KMS-11 (cell line): ENCODE measurements around the gene CDH13.

Experiments used
- H2AFZ ChIP-seq: fragments of 200-600 bp; sonication (generic); 2 replicates; pipeline ENCODE4 v1.6.1; 2016; ENCODE audit warnings: antibody characterized with exemption, mixed run types, low read depth
- H3K27ac ChIP-seq: fragments of 200-600 bp; sonication (generic); 2 replicates; pipeline ENCODE4 v1.6.1; 2016; ENCODE audit warnings: mild to moderate bottlenecking, mixed run types
- H3K27me3 ChIP-seq: fragments of 200-600 bp; sonication (generic); 2 replicates; pipeline ENCODE4 v1.6.1; 2017; ENCODE audit warnings: mild to moderate bottlenecking, low read depth, mixed run types, moderate library complexity; ENCODE audit not compliant: insufficient read depth
- H3K36me3 ChIP-seq: fragments of 200-600 bp; sonication (generic); 2 replicates; pipeline ENCODE4 v1.6.1; 2017; ENCODE audit warnings: mild to moderate bottlenecking, mixed run types; ENCODE audit not compliant: insufficient read depth
- H3K4me1 ChIP-seq: fragments of 200-600 bp; sonication (generic); 2 replicates; pipeline ENCODE4 v1.6.1; 2016; ENCODE audit warnings: mild to moderate bottlenecking, low read depth, mixed run types; ENCODE audit not compliant: poor library complexity, severe bottlenecking
- H3K4me2 ChIP-seq: fragments of 200-600 bp; sonication (generic); 2 replicates; pipeline ENCODE4 v1.7.0; 2016; ENCODE audit warnings: mild to moderate bottlenecking, mixed run types
- H3K4me3 ChIP-seq: fragments of 200-600 bp; sonication (generic); IDR thresholded peaks from 2 replicates; pipeline ENCODE4 v1.6.1; 2017; ENCODE audit warnings: low read depth, low read length, mixed read lengths; ENCODE audit not compliant: insufficient read depth
- H3K79me2 ChIP-seq: fragments of 200-600 bp; sonication (generic); 2 replicates; pipeline ENCODE4 v1.6.1; 2016; ENCODE audit warnings: low read depth, mixed run types; ENCODE audit not compliant: insufficient read depth
- H3K9ac ChIP-seq: fragments of 200-600 bp; sonication (generic); 2 replicates; pipeline ENCODE4 v1.6.1; 2016; ENCODE audit warnings: mild to moderate bottlenecking, mixed run types
- H4K20me1 ChIP-seq: fragments of 200-600 bp; sonication (generic); 2 replicates; pipeline ENCODE4 v1.6.1; 2016; ENCODE audit warnings: mild to moderate bottlenecking, mixed run types; ENCODE audit not compliant: insufficient read depth
- TF ChIP-seq, protein P1 (sequence below): fragments of 200-600 bp; sonication (generic); conservative IDR thresholded peaks from 2 replicates; pipeline ENCODE4 v1.6.1; 2017; ENCODE audit warnings: low read depth, mild to moderate bottlenecking, antibody characterized with exemption, low read length, moderate library complexity, mixed read lengths

The CDH13 gene

DNA sequence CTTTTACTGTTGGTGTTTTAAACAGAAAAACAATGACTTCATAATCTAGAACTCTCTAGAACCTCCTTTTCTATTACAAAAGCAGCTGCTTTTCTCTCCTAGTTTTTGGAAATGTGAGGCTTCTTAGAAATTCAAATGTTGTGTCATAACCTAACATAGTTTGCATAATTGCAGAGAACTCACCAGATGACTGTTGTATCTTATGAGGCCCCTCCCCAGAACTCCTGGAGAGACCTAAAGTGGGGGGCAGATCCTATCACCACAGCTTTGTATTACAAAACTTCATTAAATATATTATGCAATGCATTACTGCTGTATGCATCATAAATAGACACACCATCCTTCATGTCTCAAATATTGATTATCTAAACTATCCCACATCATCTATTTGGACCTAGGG lies 642.3 kb downstream of the CDH13 start:
- TF ChIP-seq, protein P1, sequence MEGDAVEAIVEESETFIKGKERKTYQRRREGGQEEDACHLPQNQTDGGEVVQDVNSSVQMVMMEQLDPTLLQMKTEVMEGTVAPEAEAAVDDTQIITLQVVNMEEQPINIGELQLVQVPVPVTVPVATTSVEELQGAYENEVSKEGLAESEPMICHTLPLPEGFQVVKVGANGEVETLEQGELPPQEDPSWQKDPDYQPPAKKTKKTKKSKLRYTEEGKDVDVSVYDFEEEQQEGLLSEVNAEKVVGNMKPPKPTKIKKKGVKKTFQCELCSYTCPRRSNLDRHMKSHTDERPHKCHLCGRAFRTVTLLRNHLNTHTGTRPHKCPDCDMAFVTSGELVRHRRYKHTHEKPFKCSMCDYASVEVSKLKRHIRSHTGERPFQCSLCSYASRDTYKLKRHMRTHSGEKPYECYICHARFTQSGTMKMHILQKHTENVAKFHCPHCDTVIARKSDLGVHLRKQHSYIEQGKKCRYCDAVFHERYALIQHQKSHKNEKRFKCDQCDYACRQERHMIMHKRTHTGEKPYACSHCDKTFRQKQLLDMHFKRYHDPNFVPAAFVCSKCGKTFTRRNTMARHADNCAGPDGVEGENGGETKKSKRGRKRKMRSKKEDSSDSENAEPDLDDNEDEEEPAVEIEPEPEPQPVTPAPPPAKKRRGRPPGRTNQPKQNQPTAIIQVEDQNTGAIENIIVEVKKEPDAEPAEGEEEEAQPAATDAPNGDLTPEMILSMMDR: no peak
- Histone ChIP-seq H3K4me1 (no peaks in the 10 kb centered on the region), H3K27me3 (no peaks in the 10 kb centered on the region), H3K4me3 (no peak overlapping the region), H3K9ac (no peak overlapping the region), H3K36me3 (no peaks in the 10 kb centered on the region), H4K20me1 (no peaks in the 10 kb centered on the region), H3K4me2 (no peak overlapping the region), H3K79me2 (no peaks in the 10 kb centered on the region), H3K27ac (no peak overlapping the region), H2AFZ (no peak overlapping the region)

DNA sequence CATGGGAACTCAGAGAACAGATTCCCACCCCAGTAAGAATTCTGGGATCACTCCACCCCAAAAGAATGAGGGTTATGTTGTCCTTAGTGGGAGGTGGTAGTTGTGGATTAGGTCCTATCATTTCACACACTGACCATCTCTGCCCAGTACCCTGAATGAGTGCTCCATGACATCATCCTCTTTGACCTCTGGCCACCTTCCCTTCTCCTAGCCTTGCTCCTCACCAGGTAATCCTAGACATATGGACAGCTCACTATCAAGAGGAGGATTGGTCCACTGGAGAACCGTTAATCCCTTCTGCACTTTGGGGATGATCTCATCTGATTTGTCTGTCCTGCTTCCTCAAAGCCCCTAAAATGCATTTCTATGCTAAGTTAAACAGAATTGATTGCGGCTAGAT lies 642.8 kb downstream of the CDH13 start:
- Histone ChIP-seq H4K20me1 (no peaks in the 10 kb centered on the region), H3K27ac (no peak overlapping the region), H3K79me2 (no peaks in the 10 kb centered on the region), H3K4me1 (no peaks in the 10 kb centered on the region), H3K27me3 (no peaks in the 10 kb centered on the region), H3K4me2 (no peak overlapping the region), H3K9ac (no peak overlapping the region), H3K4me3 (no peak overlapping the region), H2AFZ (no peak overlapping the region), H3K36me3 (no peaks in the 10 kb centered on the region)
- TF ChIP-seq, protein P1: no peak

DNA sequence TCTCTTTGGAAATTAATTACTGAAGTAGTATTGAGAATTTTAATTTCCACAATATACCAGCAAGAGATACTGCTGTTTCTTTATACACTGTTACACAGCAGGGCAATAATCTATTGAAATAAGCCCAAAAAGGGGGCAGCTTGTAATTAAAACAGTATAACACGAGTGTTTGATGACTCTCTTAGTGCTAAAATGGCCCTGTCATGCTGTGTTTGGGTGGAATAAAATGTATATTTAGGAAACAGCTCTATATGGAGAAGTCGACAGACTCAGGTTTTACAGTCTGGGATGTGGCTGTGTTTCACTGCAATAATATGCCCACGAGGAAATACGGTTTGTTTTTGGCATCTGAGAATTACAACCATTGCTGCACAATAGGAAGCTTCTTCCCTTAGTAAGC lies 643.3 kb downstream of the CDH13 start:
- Histone ChIP-seq H3K27me3 (no peaks in the 10 kb centered on the region), H3K27ac (no peak overlapping the region), H3K4me1 (no peaks in the 10 kb centered on the region), H4K20me1 (no peaks in the 10 kb centered on the region), H2AFZ (no peak overlapping the region), H3K4me2 (no peak overlapping the region), H3K4me3 (no peak overlapping the region), H3K9ac (no peak overlapping the region), H3K79me2 (no peaks in the 10 kb centered on the region), H3K36me3 (no peaks in the 10 kb centered on the region)
- TF ChIP-seq, protein P1: no peak

DNA sequence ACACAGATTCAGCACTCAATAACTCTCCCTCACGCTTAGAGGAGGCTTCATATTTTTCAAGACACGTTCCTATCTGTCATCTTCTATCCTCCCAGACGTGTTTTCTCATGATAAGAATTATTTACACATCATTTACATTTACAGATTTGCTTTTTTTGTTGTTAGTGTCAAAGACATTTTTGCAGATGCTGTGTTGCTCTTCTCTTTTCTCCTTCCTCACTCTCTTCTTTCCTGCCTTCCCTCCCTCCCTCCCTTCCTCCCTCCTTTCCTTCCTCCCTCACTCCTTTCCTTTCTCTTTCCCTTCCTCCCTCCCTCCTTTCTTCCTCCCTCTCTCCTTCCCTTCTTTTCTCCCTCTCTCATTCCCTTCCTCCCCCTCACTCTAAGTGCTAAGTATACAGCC lies 643.9 kb downstream of the CDH13 start:
- H2AFZ ChIP-seq: no peak overlapping the region
- H3K9ac ChIP-seq: no peak overlapping the region
- TF ChIP-seq, protein P1: no peak
- no peaks in the 10 kb centered on the region for H3K27me3 ChIP-seq
- H4K20me1 ChIP-seq: no peaks in the 10 kb centered on the region
- no peak overlapping the region for H3K4me2 ChIP-seq
- H3K27ac ChIP-seq: no peak overlapping the region
- no peaks in the 10 kb centered on the region for H3K4me1 ChIP-seq
- no peak overlapping the region for H3K4me3 ChIP-seq
- no peaks in the 10 kb centered on the region for H3K36me3 ChIP-seq
- no peaks in the 10 kb centered on the region for H3K79me2 ChIP-seq

DNA sequence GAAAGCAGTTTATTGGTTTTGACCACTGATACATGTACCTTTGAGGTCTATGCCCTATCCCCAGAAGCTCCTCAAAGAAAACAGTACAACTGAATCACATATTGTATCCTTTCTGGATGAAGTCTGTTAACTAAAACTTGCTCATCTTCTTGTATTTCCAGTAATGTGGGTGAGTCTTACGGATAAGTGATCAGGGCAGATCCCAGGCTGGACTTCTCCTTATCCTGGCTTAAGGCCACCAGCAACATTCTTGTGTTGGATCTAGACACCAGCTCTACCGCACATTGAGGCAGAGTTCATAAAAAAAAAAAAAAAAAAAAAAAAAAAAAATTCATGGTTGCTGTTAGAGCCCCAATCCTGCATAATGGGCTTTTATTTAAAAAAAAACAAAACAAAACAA lies 644.4 kb downstream of the CDH13 start:
- no peaks in the 10 kb centered on the region for H3K36me3 ChIP-seq
- no peak overlapping the region for H3K27ac ChIP-seq
- H3K27me3 ChIP-seq: no peaks in the 10 kb centered on the region
- H2AFZ ChIP-seq: no peak overlapping the region
- no peaks in the 10 kb centered on the region for H3K79me2 ChIP-seq
- TF ChIP-seq, protein P1: no peak
- no peaks in the 10 kb centered on the region for H3K4me1 ChIP-seq
- no peak overlapping the region for H3K4me2 ChIP-seq
- H3K9ac ChIP-seq: no peak overlapping the region
- H3K4me3 ChIP-seq: no peak overlapping the region
- H4K20me1 ChIP-seq: no peaks in the 10 kb centered on the region
